GM13976 (cell line): Measurements from ENCODE around the gene MAP2K3.
"Not testable (repeated sequence)": the region's sequence is repeated elsewhere in the genome, so short reads cannot be mapped to it uniquely, and the experiment has no call there.

Source experiments
- DNase-seq: peaks from one replicate; pipeline ENCODE4 v3.0.0; 2012; ENCODE audit warnings: low spot score
- in situ Hi-C: fragments of 300-500 bp; cut with MboI; formaldehyde crosslinking; loops from one replicate; pipeline ENCODE4 v1.12.0; 2022; ENCODE audit warnings: low sequenced_read_pairs, mixed read lengths, inconsistent platforms; ENCODE audit not compliant: unreplicated experiment
- TF ChIP-seq, protein P1 (sequence below): IDR thresholded peaks from 2 replicates; pipeline ENCODE4 v1.5.1; 2012; ENCODE audit warnings: borderline replicate concordance, mild to moderate bottlenecking; ENCODE audit not compliant: insufficient read depth; ENCODE audit errors: extremely low read depth, missing control alignments, control extremely low read depth

Gene MAP2K3

DNA sequence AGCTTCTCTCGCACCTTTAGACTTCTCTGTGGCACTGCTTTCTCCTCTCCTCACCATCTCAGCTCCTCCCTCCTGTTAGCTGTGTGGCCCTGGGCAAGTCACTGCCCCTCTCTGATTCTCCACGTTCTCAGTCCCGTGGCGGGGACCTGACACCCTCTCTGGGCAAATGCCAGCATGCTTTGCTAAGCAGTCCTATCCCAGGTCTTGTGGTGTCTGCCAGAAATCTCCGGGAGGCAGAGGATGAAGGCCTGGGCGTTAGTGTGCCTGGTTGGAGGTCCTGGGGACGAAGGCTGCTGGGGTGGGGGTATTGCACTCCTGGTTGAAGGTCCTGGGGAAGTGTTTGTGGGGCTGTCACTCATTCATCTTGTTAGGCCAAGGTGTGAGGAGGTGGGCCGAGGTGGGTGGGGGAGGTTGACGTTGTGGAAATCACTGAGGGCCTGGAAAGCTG lies 37.3 kb downstream of the MAP2K3 start:
- DNase-seq = not testable (repeated sequence)
- in situ Hi-C loops = loop anchor here (25.0 kb wide), 1 partner anchor 466 kb away; no protein-coding TSS in a partner anchor

DNA sequence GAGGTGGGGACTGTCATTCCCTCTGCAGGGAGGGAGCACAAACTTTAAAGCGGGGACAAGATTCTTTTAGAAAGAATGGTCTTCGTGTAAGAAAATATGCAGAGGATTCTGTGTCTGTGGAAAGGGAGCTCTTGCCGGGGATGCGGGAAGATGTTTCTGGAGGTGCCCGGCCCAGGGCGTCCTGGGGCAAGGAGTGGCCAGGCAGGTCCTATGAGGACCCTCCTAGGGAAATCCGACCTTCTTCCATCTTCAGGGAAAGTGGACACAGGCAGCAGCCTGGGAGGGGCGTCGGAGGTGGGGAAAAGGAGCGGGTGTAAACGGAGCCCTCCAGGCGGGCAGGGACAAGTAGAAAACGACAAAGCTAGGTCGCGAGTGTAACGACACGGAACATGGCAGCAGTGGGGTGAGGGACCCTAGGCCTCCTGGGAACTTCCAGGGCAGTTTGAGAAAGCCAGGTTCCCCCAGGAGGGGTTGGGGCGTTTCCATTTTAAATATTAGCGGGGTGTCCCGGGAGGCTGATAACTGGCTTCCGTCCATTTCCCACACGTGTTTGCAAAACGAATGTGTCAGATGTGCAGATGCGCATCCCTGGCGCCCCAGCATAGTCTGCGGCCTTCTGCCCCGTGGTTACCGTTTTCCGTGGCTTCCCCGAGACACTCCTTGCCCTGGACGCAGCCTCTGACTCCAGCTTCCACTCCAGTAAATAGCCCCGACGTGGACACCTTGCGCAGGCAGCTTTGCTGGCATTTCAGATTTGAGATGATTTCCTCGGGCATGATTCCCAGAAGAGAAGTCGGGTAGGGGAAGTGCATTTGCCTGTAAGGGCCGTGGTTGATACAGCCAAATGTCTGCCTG lies 39.0 kb downstream of the MAP2K3 start:
- DNase-seq = not testable (repeated sequence)
- in situ Hi-C loops = loop anchor here (25.0 kb wide), 1 partner anchor 464 kb away; no protein-coding TSS in a partner anchor

DNA sequence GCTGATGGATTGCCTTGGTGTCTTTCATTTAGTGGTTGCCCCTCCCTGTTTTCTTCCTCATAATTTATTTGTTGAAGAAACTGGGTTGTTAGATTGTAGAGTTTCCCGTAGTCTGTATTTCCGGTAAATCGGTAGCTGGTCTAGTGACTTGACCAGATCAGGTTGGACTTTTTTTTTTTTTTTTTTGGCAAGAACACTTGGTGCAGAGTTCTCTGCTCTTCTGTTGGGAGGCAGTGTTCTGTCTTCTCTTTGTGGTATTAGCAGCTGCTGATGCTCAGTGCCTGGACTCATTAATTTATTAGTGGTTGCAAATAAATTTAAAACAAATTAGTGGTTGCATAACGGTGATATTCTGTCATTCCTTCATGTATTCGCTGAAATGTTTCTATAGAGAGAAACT lies 40.2 kb downstream of the MAP2K3 start:
- in situ Hi-C loops = loop anchor here (25.0 kb wide), 1 partner anchor 463 kb away; no protein-coding TSS in a partner anchor
- DNase-seq = not testable (repeated sequence)

- in situ Hi-C loops, DNase-seq: not testable (repeated sequence)
These were observed 43.4 kb downstream of the MAP2K3 start for GRCh38 chr17:21327921-21328320.

- DNase-seq, in situ Hi-C loops: not testable (repeated sequence)
These were observed 44.3 kb downstream of the MAP2K3 start for GRCh38 chr17:21328778-21329177.

DNA sequence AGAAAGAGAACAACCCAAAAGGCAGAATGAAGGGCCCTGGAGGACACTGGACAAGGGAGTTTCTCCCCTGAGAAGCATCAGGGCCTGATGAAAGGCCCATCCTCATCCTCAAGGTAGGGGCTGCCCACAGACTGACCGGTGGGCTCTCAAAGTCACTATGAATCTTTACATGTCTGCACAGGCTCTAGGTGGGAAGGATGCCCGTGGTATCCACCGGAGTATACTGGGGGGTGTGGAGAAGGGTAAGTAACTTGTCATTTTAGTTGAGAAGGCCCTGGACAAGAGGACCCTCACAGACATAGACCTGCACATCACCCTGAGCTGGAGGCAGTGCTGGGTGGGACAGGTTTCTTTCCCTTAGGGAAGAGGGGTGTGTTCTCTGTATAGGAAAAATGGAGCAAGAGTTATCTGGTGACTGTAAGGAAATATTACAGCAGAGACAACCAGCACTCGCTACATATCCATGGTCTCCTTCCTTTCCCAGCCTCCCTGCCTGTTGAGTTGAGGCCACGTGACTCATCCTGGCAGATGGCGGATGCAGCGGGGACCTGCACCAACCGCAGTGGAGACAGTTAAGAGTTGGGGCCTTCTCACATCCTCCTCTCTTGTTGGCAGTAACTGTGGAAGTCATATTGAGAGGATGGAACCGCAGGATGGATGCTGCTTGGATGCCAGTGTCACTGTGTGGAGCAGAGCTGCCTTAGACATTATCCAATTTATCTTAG lies 46.1 kb downstream of the MAP2K3 start:
- in situ Hi-C loops = no loop called here
- no peak for DNase-seq
- TF ChIP-seq, protein P1, sequence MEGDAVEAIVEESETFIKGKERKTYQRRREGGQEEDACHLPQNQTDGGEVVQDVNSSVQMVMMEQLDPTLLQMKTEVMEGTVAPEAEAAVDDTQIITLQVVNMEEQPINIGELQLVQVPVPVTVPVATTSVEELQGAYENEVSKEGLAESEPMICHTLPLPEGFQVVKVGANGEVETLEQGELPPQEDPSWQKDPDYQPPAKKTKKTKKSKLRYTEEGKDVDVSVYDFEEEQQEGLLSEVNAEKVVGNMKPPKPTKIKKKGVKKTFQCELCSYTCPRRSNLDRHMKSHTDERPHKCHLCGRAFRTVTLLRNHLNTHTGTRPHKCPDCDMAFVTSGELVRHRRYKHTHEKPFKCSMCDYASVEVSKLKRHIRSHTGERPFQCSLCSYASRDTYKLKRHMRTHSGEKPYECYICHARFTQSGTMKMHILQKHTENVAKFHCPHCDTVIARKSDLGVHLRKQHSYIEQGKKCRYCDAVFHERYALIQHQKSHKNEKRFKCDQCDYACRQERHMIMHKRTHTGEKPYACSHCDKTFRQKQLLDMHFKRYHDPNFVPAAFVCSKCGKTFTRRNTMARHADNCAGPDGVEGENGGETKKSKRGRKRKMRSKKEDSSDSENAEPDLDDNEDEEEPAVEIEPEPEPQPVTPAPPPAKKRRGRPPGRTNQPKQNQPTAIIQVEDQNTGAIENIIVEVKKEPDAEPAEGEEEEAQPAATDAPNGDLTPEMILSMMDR = no peak

GRCh38 chr17:21336541-21337294 lies 52.2 kb downstream of the MAP2K3 start:
- in situ Hi-C loops, DNase-seq: not testable (repeated sequence)

GRCh38 chr17:21337981-21338625 lies 53.6 kb downstream of the MAP2K3 start:
- DNase-seq, in situ Hi-C loops: not testable (repeated sequence)

- no peak for DNase-seq
- TF ChIP-seq, protein P1 = no peak
- in situ Hi-C loops = no loop called here
These were observed 54.5 kb downstream of the MAP2K3 start for GRCh38 chr17:21339011-21339410.

GRCh38 chr17:21339571-21339970 lies 55.1 kb downstream of the MAP2K3 start:
- in situ Hi-C loops = not testable (repeated sequence)

GRCh38 chr17:21340407-21340806 lies 55.9 kb downstream of the MAP2K3 start:
- in situ Hi-C loops, DNase-seq: not testable (repeated sequence)

More at GRCh38 chr17:21339571-21339970, 55.1 kb downstream of the MAP2K3 start:
- DNase-seq = not testable (repeated sequence)

DNA sequence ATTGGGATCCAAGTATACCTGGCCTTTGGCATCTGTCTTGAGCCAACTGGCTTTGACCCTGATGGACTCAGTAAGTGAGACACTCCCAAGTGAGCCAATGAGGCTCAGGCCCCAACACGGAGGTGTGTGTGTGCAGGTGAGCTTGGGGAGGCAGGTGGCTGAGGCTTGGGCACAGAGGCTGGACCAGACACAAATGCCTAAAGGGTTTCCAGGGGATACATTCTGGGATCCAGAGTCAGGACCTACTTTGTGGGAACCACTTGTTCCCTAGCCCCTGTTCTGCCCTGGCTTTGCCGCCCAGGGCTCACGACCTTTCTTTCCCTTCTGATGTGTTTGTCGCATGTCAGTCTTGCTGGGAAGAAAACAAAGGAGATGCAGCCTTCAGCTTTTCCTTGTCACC lies 56.8 kb downstream of the MAP2K3 start:
- DNase-seq, in situ Hi-C loops: not testable (repeated sequence)

DNA sequence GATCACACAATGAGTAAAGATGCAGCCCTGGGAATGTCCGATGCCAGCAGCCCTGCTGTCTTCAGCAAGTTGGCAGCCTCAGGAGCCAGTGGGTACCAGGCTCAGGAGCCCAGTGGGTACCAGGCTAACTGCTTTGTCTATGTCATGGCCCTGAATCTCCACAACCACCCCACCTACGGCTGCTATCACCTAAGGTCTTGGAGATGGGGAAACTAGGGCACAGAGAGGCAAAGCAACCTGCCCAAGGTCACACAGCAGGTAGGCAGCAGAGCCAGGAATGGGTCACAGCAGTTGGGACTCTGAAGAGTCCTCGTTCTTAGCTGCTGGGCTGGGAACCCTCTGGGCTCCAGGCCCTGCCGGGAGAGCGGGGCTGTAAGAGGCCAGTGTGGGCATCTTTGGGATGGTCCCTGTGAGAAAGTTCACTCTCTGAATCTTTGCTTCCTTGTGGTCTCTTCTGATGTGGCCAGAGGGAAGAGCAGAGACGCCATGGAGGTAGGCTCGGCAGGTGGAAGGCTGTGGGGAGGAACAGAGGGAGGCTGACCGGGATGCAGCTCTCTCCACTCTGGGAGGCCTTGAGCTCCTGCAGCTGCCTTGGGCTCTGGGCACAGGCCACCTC lies 57.5 kb downstream of the MAP2K3 start:
- in situ Hi-C loops, DNase-seq: not testable (repeated sequence)
